HEK293 (cell line): ENCODE measurements around the gene TTLL10.
A peak's percentile ranks its signal among the peaks of the same experiment; 100 is the strongest.

Experiments used
- ATF2 ChIP-seq: fragments of 450-650 bp; formaldehyde crosslinking; IDR thresholded peaks from 2 replicates; pipeline ENCODE4 v1.5.1; 2016; ENCODE audit warnings: missing biosample characterization, missing genetic modification characterization, low read depth
- GLIS1 ChIP-seq: fragments of 450-650 bp; formaldehyde crosslinking; IDR thresholded peaks from 2 replicates; pipeline ENCODE4 v1.5.1; 2016; ENCODE audit warnings: missing biosample characterization, missing genetic modification characterization
- KLF1 ChIP-seq: fragments of 450-650 bp; formaldehyde crosslinking; IDR thresholded peaks from 2 replicates; pipeline ENCODE4 v1.5.1; 2016; ENCODE audit warnings: missing biosample characterization, missing genetic modification characterization
- KLF8 ChIP-seq: fragments of 450-650 bp; formaldehyde crosslinking; IDR thresholded peaks from 2 replicates; pipeline ENCODE4 v1.5.1; 2016; ENCODE audit warnings: missing biosample characterization, missing genetic modification characterization
- REPIN1 ChIP-seq: fragments of 450-650 bp; formaldehyde crosslinking; IDR thresholded peaks from 2 replicates; pipeline ENCODE4 v1.5.1; 2017; ENCODE audit warnings: missing biosample characterization, missing genetic modification characterization, low read depth
- REST ChIP-seq: fragments of 450-650 bp; formaldehyde crosslinking; IDR thresholded peaks from 2 replicates; pipeline ENCODE4 v1.5.1; 2016; ENCODE audit warnings: missing biosample characterization, missing genetic modification characterization
- SP2 ChIP-seq: fragments of 450-650 bp; formaldehyde crosslinking; IDR thresholded peaks from 2 replicates; pipeline ENCODE4 v1.5.1; 2016; ENCODE audit warnings: missing biosample characterization, missing genetic modification characterization
- SP7 ChIP-seq: fragments of 450-650 bp; formaldehyde crosslinking; IDR thresholded peaks from 2 replicates; pipeline ENCODE4 v1.5.1; 2016; ENCODE audit warnings: missing biosample characterization, missing genetic modification characterization
- YY1 ChIP-seq: fragments of 450-650 bp; formaldehyde crosslinking; IDR thresholded peaks from 2 replicates; pipeline ENCODE4 v1.5.1; 2018; ENCODE audit warnings: missing biosample characterization, missing genetic modification characterization
- ZBTB26 ChIP-seq: fragments of 450-650 bp; formaldehyde crosslinking; optimal IDR thresholded peaks from 2 replicates; pipeline ENCODE3; 2016; ENCODE audit warnings: missing biosample characterization, mild to moderate bottlenecking, missing genetic modification characterization
- ZNF146 ChIP-seq: fragments of 450-650 bp; formaldehyde crosslinking; IDR thresholded peaks from 2 replicates; pipeline ENCODE4 v1.5.1; 2016; ENCODE audit warnings: missing biosample characterization, missing genetic modification characterization
- ZNF311 ChIP-seq: fragments of 450-650 bp; formaldehyde crosslinking; IDR thresholded peaks from 2 replicates; pipeline ENCODE4 v1.5.1; 2017; ENCODE audit warnings: missing biosample characterization, missing genetic modification characterization, borderline replicate concordance
- ZNF324 ChIP-seq: fragments of 450-650 bp; formaldehyde crosslinking; IDR thresholded peaks from 2 replicates; pipeline ENCODE4 v1.5.1; 2016; ENCODE audit warnings: missing biosample characterization, missing genetic modification characterization
- ZNF341 ChIP-seq: fragments of 450-650 bp; formaldehyde crosslinking; IDR thresholded peaks from 2 replicates; pipeline ENCODE4; 2016; ENCODE audit warnings: low read depth, missing biosample characterization, missing genetic modification characterization
- ZNF391 ChIP-seq: fragments of 450-650 bp; formaldehyde crosslinking; IDR thresholded peaks from 2 replicates; pipeline ENCODE4 v1.5.1; 2016; ENCODE audit warnings: low read depth, missing biosample characterization, missing genetic modification characterization, borderline replicate concordance
- ZNF433 ChIP-seq: fragments of 450-650 bp; formaldehyde crosslinking; IDR thresholded peaks from 2 replicates; pipeline ENCODE4 v1.5.1; 2016; ENCODE audit warnings: missing biosample characterization, missing genetic modification characterization, low read depth
- ZNF558 ChIP-seq: fragments of 450-650 bp; formaldehyde crosslinking; IDR thresholded peaks from 2 replicates; pipeline ENCODE4 v1.5.1; 2016; ENCODE audit warnings: missing biosample characterization, missing genetic modification characterization
- ZNF600 ChIP-seq: fragments of 450-650 bp; formaldehyde crosslinking; IDR thresholded peaks from 2 replicates; pipeline ENCODE4 v1.5.1; 2016; ENCODE audit warnings: missing biosample characterization, missing genetic modification characterization
- ZNF624 ChIP-seq: fragments of 450-650 bp; formaldehyde crosslinking; IDR thresholded peaks from 2 replicates; pipeline ENCODE4 v1.5.1; 2017; ENCODE audit warnings: missing biosample characterization, missing genetic modification characterization
- ZNF660 ChIP-seq: fragments of 450-650 bp; IDR thresholded peaks from 2 replicates; pipeline ENCODE4 v1.5.1; 2018; ENCODE audit warnings: missing biosample characterization, mild to moderate bottlenecking, missing genetic modification characterization
- ZNF670 ChIP-seq: fragments of 450-650 bp; formaldehyde crosslinking; IDR thresholded peaks from 2 replicates; pipeline ENCODE4 v1.5.1; 2016; ENCODE audit warnings: missing biosample characterization, missing genetic modification characterization, low read depth
- ZNF76 ChIP-seq: fragments of 450-650 bp; formaldehyde crosslinking; IDR thresholded peaks from 2 replicates; pipeline ENCODE4; 2016; ENCODE audit warnings: low read depth, missing biosample characterization, missing genetic modification characterization, borderline replicate concordance
- ZNF785 ChIP-seq: fragments of 450-650 bp; formaldehyde crosslinking; IDR thresholded peaks from 2 replicates; pipeline ENCODE4 v1.5.1; 2016; ENCODE audit warnings: missing biosample characterization, missing genetic modification characterization
- ZNF791 ChIP-seq: fragments of 450-650 bp; formaldehyde crosslinking; IDR thresholded peaks from 2 replicates; pipeline ENCODE4 v1.5.1; 2016; ENCODE audit warnings: missing biosample characterization, missing genetic modification characterization
- ZSCAN30 ChIP-seq: fragments of 450-650 bp; IDR thresholded peaks from 2 replicates; pipeline ENCODE4 v1.5.1; 2018; ENCODE audit warnings: missing biosample characterization, mild to moderate bottlenecking, missing genetic modification characterization, moderate library complexity
- TF ChIP-seq, protein P1 (sequence below): fragments of 450-650 bp; formaldehyde crosslinking; IDR thresholded peaks from 2 replicates; pipeline ENCODE4 v1.5.1; 2016; ENCODE audit warnings: missing biosample characterization, missing genetic modification characterization
- TF ChIP-seq, protein P2 (sequence below): fragments of 450-650 bp; formaldehyde crosslinking; IDR thresholded peaks from 2 replicates; pipeline ENCODE4 v1.5.1; 2016; ENCODE audit warnings: missing biosample characterization, missing genetic modification characterization
- TF ChIP-seq, protein P3 (sequence below): fragments of 450-650 bp; formaldehyde crosslinking; IDR thresholded peaks from 2 replicates; pipeline ENCODE4 v1.5.1; 2017; ENCODE audit warnings: missing biosample characterization, missing genetic modification characterization

The TTLL10 gene

DNA sequence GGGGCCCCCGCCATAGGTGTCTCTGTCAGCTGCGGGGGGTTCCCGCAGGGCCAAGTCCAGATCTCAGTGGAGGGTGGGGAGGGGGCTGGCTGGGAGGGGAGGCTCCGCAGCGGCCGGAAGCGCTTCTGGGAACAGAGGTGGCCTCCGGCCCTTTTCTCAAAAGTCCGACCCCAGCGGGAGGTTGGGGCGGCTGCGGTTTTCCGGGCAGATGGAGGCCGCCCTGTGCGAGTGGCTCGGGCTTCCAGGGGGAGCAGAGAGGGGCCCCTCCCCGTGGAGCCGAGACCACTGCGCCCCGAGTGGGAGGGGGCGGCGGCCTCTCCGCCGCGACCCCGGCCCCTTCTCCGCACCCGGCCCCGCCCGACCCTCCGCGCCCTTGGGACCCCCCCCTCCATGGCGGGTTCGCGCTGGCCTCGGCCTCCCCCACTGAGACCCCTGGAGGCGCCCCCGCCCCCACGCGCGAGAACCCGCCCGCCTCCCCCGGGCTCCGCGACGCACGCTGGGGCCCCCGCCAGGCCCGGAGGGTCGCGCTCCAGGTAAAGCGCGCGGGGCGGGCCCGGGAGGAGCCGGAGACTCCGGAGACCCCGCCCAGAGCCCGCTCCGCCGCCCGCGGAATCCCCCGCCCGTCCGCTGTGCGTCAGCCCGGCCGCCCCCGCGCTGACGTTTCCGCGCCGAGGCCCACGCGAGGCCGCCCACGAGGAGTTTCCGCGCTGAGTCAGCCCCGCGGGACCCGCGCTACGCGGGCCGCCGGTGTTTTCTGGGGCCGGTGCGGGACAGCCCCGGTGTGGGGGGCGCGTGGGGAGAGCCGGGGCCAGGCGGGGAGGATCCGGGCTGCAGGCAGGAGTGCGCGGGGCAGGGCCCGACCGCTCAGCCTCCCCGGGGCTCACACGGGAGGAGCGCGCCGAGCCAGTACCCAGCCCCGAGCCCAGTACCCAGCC is 27.5 kb downstream of the TTLL10 start (continued):
- TF ChIP-seq ATF2 (tag by site-specific recombination) (no peak), ZNF341 (tag by site-specific recombination) (no peak), GLIS1 (tag by site-specific recombination) (peak; percentile 48; the same call in 1 of the 2 replicates), ZNF76 (tag by site-specific recombination) (0 out of 2 replicates have a peak, but pooled peaks have one; percentile 31), ZNF558 (no peak), ZNF660 (tag by site-specific recombination) (peak; percentile 57), REPIN1 (no peak), ZNF600 (tag by site-specific recombination) (no peak), REST (tag by site-specific recombination) (no peak), ZBTB26 (peak; percentile 63), SP7 (tag by site-specific recombination) (no peak), ZNF670 (no peak), ZNF146 (tag by site-specific recombination) (no peak), ZNF785 (tag by site-specific recombination) (peak; percentile 91), SP2 (tag by site-specific recombination) (peak; percentile 14; the same call in 1 of the 2 replicates), ZNF433 (no peak), ZNF391 (tag by site-specific recombination) (no peak), ZNF324 (tag by site-specific recombination) (no peak), KLF8 (tag by site-specific recombination) (0 out of 2 replicates have a peak, but pooled peaks have one; percentile 18), ZNF791 (tag by site-specific recombination) (no peak), YY1 (tag by site-specific recombination) (no peak), ZNF624 (no peak), ZNF311 (tag by site-specific recombination) (no peak), KLF1 (tag by site-specific recombination) (peak; percentile 19; the same call in 1 of the 2 replicates), ZSCAN30 (tag by site-specific recombination) (peak; percentile 84)
- TF ChIP-seq, protein P1, sequence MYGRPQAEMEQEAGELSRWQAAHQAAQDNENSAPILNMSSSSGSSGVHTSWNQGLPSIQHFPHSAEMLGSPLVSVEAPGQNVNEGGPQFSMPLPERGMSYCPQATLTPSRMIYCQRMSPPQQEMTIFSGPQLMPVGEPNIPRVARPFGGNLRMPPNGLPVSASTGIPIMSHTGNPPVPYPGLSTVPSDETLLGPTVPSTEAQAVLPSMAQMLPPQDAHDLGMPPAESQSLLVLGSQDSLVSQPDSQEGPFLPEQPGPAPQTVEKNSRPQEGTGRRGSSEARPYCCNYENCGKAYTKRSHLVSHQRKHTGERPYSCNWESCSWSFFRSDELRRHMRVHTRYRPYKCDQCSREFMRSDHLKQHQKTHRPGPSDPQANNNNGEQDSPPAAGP, result 0 out of 2 replicates have a peak, but pooled peaks have one; percentile 21
- TF ChIP-seq, protein P2, sequence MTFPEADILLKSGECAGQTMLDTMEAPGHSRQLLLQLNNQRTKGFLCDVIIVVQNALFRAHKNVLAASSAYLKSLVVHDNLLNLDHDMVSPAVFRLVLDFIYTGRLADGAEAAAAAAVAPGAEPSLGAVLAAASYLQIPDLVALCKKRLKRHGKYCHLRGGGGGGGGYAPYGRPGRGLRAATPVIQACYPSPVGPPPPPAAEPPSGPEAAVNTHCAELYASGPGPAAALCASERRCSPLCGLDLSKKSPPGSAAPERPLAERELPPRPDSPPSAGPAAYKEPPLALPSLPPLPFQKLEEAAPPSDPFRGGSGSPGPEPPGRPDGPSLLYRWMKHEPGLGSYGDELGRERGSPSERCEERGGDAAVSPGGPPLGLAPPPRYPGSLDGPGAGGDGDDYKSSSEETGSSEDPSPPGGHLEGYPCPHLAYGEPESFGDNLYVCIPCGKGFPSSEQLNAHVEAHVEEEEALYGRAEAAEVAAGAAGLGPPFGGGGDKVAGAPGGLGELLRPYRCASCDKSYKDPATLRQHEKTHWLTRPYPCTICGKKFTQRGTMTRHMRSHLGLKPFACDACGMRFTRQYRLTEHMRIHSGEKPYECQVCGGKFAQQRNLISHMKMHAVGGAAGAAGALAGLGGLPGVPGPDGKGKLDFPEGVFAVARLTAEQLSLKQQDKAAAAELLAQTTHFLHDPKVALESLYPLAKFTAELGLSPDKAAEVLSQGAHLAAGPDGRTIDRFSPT (tag by site-specific recombination), result no peak
- TF ChIP-seq, protein P3, sequence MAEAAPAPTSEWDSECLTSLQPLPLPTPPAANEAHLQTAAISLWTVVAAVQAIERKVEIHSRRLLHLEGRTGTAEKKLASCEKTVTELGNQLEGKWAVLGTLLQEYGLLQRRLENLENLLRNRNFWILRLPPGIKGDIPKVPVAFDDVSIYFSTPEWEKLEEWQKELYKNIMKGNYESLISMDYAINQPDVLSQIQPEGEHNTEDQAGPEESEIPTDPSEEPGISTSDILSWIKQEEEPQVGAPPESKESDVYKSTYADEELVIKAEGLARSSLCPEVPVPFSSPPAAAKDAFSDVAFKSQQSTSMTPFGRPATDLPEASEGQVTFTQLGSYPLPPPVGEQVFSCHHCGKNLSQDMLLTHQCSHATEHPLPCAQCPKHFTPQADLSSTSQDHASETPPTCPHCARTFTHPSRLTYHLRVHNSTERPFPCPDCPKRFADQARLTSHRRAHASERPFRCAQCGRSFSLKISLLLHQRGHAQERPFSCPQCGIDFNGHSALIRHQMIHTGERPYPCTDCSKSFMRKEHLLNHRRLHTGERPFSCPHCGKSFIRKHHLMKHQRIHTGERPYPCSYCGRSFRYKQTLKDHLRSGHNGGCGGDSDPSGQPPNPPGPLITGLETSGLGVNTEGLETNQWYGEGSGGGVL (tag by site-specific recombination), result peak; percentile 61
